GM12875 (cell line): ENCODE measurements around the gene CBS.
"Not testable (repeated sequence)": the region's sequence is repeated elsewhere in the genome, so short reads cannot be mapped to it uniquely, and the experiment has no call there.

Experiments
- H3K4me3 ChIP-seq: one replicate; pipeline ENCODE4 v1.5.1; 2011; ENCODE audit warnings: low read depth, low read length, control low read depth

The CBS gene

DNA sequence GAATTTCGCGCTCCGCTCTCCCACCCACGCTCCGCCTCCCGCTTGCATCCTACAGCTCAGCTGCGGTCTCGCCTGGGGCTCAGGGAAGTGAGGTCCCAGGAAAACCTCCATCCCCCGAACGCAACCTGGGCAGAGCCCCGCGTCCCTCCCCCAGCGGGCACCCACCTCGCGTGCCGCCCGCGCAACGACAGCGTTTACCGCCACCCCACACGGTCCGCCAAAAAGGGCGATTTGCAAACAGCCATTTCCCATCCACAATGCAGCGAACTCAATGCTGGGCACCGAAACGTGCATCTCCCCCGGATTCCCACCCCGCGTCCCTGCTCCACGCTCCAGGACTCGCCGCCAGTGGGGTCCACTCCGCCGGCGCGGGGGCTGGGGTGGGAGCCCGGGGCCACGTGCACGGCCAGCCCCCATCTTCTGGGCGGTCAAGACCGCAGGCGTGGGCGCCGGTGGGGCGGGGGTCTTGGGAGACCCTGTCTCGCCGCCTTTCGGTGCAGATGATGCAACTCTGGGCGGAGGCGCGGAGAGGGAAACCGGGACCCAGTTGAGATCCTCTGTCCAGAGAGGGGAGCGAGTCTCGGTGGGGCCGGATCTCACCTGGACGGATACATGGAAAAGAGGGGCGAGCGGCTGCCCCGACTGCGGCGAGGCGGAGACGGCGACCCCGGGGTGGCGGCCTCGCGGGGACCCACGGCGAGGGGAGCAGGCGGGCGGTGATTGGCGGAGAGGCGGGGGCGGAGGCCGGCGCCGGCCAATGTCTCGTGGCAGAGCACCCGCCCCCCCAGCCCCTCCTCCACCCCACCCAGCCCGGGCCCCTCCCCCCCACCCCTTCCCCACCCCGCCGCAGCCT lies at the start of gene CBS:
Gene CBS, minus strand, starts transcription at position 666 of the 853 bp plus-strand sequence. CDS start 3,642 bp downstream, outside the sequence.
- H3K4me3 ChIP-seq: not testable (repeated sequence)

DNA sequence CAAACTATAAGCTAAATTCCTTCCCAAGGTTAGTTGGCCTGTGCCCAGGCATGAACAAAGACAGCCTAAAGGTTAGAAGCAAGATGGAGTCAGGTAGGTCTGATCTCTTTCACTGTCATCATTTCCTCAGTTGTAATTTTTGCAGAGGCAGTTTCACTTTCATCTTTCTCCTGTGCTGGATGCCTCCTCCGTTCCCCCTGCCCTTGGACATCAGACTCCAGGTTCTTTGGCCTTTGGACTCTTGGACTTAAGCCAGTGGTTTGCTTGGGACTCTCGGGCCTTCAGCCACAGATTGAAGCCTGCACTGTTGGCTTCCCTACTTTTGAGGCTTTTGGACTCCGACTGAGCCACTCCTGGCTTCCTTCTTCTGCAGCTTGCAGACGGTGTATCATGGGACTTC lies 40.3 kb upstream of the CBS start:
- H3K4me3 ChIP-seq: not testable (repeated sequence)

DNA sequence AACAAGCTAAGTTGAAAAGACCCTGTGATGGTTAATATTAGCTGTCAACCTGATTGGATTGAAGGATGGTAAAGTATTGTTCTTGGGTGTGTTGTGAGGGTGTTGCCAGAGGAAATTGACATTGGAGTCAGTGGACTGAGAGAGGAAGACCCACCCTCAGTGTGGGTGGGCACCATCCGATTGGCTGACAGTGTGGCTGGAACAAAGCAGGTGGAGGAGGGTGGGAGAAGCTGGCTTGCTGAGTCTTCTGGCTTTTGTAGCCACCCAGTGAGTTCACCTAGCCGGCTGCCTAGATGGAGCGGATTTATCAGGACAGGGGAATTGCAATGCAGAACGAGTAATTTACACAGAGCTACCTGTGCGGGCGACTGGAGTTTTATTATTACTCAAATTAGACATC lies 38.8 kb upstream of the CBS start:
- H3K4me3 ChIP-seq: not testable (repeated sequence)

DNA sequence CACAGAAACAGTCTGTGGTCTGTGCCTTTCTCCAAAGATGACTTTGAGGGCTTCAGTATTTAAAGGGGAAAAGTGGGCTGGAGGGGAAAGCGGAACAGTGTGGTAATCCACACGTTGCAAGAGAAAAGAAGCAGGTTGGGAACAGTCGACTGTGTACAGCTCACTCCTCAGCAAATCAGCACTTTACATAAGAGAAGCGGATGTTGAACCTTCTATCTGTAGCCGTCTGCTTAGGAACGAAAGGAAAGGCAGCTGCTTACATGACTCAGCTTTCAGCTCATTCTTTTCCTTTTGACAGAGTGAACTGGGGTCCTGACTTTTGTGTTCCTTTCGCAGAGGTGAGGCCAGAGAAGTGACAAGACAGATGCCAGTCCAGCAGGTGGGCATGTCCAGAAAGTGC lies 33.4 kb upstream of the CBS start:
- H3K4me3 ChIP-seq: not testable (repeated sequence)

DNA sequence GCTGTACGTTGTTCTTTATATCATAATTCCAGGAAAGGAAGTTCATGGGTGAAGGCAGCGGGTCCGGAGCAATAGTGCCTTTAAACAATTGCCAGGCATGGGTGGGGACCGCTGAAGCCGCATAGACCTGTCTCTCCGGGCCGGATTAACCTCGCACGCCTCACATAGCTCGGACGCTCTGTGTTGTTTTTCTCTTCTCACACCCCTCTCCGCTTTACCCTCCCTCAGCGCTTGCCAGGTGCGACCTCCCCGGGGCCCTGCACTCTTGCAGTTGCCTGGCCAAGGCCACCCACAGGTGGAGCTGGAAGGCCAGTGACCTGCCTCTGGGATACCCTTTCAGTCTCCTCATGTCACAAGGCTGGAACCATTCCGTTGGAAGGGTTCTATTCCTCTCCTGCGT lies 32.5 kb upstream of the CBS start:
- H3K4me3 ChIP-seq: not testable (repeated sequence)

DNA sequence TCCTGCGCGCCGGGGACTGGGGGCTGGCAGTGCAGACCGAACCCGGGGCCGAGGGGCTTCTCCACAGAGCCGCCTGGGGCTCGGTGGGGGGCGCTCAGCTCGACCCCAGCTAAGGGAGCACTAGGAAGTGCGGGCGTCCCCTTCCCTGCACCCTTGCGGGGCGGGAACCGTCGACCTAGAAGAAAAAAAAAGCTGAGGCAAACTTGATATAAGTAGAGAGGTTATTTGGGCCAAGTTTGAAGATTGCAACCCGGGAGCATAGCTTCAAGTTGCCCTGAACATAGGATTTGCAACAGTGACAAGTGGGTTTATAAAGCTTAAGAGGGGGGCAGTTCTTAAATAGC lies 32.1 kb upstream of the CBS start:
- not testable (repeated sequence) for H3K4me3 ChIP-seq

DNA sequence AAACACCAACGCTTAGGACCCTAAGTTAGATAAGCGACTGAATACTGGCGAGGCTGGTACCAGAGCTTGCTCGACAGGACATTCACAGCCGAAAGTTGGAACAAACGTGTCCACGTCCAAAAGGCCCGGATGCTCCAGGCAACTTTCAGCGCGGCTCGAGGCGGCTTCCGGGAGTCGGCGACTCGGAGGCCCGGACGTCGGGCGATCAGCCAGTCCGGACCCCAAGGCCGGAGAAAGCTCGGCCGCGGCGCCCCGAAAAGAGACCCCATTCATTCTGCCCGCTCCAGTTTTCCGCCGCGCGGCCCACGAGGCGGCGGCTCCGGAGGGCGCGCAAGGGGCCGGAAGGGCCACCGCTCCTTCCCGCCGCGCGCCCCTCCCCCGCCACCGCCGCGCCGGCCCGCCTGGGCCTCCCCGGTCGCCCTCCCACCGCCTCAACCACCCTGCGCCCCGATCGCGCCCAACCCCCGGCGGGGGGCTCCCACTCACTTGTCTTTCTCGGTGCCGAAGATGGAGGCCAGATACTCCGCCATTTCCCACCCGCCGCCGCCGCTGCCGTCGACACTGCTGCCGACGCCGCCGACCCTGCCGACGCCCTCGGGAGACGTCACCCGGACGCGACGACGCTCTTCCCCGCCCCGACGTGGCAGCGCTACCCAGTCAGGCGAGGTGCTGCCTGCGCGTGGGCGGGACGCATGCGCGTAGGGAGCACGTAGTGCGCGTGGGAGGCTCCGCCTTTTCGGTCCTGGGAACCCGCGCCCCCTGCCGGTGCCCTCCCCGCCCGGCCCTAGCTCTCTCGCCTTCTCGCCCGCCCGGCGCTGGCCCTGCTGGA lies 31.5 kb upstream of the CBS start, which contains the start of gene U2AF1:
Gene U2AF1, minus strand, starts transcription at position 606 of the 829 bp plus-strand sequence. Its CDS starts 76 bp downstream, at position 530.
- peak within 1 kb of the TSS; percentile 57 for H3K4me3 ChIP-seq

DNA sequence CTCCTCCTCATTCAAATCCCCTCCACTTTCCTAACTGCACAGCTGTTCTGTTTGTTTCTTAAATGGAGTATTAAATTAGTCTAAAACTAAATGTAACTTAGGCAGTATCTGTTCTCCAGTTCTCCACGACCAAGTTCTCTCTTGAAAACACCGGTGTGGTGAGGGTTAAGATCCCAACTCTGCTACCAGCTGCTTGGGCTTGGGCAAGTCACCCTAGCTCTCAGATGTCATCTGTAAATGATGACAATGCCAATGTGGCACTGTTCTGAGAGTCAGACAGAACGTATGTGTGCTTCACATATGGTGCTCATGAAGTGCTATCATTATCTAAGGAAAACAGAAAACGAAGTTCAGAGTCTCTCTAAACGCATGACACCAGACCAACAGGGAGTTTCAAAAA lies 29.0 kb upstream of the CBS start:
- H3K4me3 ChIP-seq: not testable (repeated sequence)

DNA sequence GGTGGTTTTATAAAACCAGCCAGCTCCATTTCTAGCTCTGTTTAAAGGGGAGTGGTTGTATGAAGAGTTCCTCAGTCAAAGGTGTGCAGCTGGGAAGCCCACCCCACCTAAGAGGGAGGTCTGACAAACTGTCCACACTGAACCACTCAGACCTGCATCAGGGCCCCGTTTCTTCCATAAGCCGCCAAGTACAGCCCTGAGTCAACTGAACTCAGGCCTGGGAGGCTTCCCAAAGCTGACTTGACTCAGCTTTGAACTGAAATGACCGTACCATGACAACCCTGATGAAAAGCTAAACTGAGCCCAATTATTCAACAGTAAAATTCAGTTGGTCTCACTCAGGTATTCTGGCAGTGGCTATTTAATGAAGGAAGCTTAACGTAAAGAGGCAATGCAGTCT lies 26.6 kb upstream of the CBS start:
- H3K4me3 ChIP-seq: not testable (repeated sequence)

DNA sequence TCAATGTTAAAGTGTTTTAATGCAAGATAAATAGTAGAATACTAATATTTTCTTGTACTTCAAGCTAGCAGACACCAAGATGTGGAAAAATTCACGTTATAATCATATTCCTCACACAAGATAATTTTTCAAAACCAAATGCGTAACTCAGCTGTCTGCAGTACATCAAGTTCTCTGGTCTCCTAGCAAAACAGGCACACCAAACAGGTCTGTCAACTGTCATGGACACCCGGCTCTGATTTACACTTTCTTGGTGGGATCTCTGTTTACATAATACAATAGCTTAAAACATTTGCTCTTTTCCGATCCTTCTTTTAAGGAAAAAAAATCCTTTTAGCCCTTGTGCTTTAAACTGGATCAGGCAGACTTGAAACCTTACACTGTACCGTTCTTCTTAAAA lies 26.0 kb upstream of the CBS start:
- not testable (repeated sequence) for H3K4me3 ChIP-seq

DNA sequence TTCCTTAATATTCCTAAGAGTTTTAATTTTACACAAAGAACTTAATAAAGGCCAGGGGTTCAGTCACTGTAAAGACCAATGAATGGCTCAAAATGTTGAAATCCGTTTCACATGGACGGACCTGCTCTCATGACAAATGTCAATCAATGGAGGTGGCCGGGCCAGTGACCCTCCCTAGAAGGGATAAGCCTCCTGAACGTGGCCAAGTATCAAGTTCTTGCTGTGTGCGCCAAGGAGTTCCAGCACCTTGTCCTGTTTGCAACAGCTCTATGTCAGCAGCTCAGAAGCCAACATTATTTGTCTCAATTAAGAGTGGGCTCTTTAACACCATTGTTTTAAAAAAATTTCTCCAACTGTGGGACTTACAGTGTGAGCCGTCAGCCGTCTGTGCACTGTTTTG lies 25.4 kb upstream of the CBS start:
- H3K4me3 ChIP-seq: not testable (repeated sequence)

DNA sequence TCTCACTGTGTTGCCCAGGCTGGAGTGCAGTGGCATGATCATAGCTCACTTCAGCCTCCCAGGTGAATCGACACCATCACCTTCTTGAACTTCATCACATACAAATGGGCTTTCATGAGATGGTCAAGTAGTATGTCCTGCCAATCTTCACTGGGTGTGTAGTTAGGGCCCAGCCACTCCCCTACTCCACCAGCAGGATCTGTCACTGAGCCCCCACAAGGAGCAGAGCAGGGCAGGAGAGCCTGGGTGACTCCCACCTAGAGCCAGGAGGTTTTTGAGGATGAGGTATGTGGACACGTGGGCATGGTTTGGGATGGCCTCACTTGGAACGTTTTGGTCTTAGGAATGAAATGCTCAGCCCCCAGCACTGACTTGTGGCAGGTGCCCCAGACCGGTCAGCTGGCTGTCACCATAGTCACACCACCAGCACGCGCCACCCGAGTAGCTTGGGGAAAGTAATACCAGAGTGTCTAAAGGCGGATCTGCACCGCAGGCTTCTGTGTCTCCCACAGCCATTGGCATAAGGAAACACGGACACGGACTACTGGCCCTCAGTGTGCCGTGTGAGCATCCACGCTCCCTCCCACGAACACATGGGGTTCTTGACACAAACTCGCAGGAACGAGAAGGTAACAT lies 16.5 kb upstream of the CBS start:
- H3K4me3 ChIP-seq: not testable (repeated sequence)

DNA sequence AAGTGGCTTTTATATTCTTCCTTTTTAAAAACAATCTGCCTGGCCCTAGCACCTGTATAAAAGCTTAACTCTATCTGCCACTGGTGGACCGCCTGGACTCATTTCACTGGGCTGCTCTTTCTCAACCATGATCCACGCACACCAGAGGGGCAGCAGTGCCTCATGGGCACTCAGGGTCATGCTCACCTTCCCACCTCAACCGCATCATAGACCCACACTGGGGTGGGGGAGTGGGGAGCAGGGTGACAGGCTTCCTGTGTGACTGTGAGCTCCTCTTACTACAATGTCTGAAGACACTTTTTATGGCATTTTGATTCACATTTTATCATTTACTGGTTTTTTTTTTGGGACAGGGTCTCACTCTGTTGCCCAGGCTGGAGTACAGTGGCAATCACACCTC lies 15.3 kb upstream of the CBS start:
- not testable (repeated sequence) for H3K4me3 ChIP-seq

DNA sequence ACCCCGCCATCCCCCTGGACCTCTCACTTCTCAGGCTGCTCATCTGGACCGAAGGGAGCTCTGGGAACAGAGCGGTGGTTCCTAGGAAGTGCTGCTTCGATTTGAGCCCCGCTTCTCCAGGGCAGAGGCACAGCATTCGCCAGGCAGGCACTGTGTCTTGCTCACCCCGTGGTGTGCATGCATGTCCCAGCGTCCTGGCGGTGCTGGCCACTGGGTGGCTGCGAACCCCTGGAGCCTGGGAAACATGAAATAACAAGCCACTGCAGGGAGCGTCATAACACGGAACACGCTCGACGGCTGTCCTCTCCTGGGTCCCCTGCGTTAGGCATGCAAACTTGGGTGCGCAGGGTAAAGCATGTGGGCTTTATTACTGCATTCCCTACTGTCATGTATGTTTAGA lies 13.8 kb upstream of the CBS start:
- not testable (repeated sequence) for H3K4me3 ChIP-seq

DNA sequence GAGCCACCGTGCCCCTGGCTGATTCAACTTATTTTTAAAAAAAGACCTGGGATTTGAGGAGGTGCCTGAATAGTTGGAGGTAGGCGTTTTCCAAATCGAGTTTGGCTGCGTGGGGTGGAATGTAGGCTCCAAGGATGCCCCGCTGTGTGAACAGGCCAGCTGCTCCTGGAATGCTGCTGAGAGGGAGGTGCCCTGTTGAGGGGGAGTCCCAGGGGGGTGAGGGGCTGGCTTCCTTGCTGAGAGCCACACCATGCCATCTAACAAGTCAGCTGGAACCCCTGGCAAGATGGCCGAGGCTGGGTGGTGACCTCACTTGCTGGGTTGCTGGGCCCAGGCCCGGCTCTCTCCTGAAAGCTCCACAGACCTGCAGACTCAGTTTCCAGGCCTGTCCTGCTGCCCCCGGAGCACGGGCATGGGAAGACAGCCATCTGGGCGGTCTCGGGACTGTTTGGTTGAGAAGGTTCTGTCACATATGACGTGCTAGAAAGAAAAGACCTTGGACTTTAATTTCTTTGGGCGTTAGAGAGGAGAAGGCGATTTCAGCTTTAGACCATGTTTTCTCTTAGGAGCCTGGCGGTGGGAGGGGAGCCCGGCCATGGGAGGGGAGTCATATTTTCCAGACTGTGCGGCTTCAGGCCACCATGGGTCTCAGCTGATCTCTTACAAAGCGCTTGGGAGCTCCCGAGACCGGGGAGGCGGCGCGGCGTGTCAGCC lies 7.1 kb upstream of the CBS start:
- not testable (repeated sequence) for H3K4me3 ChIP-seq

DNA sequence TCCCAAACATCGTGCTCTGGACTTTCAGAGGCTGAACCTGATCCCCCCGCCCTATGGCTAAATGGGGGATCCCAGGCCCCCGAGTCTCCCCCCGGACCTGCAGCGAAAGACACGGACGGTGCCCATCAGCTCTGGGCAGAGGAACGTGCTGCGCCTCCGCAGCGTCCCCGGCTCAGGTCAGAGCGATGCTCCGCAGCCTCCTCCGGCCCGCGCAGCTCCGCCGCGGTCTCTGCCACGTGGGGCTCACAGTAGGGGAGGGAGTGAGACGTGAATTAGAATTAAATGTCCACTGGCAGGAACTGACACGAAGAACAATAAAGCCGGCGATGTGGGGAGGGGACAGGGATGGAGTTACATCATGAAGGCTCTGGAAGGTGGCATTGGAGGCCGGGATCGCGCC lies 1.0 kb upstream of the CBS start:
- H3K4me3 ChIP-seq: not testable (repeated sequence)

DNA sequence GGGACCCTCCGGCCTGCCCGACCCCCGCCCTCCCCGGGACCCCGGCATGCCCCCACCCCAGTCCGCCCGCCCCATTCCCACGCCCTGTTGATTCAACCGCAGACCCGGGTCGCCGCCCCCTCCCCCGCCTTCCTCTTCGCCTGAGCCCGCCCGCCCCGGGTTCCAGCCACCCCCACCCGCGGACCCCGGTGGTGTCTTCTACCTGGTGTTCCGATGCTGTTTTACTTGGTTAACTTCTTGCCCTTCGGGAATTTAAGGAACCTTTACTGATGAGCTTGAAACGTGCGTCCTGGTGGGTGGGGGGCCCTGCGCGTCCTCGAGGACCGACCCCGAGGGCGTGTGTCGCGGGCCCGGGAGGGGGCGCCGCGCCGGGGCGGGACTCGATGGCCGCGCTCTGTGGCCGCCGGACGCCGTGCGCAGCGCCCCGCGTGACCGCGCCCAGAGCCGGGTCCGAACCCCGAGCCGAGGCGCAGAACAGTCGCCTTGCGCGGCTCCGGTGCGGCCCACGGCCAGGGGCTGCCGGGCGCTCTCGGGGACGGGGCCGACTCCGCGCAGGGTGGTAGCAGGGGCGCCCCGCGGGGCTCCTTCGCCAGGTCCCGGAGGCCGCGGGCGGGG lies 495 bp upstream of the CBS start:
- H3K4me3 ChIP-seq: not testable (repeated sequence)

DNA sequence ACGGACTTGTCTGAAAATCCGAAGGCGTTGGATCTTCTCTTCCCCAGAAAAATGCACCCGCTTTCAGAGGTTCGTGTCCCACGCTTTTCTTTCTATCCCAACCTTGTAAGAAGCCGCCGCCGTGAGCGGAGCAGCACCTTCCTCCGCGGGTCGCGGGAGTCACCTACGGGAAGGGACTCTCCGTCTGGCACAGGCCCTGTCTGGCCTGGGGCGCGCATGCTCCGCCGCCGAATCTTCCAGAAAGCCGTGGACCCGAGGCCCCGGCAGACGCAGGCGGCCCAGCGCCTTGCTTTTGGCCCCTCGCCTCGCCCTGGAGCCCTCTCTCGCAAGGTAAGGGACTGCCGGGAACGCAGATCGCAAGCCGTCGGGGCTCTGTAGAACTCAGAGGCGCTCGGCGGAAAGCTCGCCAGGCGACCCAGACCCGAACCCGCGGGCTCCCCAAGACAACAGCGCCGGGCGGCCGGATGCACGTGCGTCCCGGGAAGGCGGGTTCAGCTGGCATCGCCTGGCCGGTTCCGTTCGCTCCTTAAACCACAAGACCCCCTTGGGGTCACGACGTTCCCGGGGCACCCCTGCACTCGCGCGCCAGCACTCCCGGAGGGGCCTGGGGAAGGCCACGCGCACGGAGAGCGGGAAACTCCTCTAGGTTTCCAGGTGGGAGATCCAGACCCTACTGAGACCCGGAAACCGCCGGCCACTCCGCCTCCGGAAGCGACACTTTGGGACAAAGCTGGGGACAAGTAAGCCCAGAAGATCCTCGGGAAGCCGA lies 1.1 kb downstream of the CBS start:
- not testable (repeated sequence) for H3K4me3 ChIP-seq

DNA sequence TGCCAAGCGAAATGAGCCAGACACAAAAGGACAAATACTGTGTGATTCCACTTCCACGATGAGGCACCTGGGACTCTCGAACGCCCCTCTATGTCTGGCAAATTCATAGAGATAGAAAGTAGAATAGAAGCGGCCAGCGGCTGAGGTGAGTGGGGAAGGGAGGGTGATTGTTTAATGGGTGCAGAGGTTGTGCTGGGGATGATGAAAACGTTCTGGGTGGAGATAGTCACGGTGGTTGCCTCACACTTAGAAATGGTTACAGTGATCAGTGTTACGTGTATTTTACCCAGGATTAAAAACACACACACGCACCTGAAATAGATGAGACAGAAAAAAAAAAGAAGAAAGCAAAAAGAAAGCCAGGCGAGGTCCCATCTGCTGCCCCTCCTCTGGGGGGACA lies 2.9 kb downstream of the CBS start:
- H3K4me3 ChIP-seq: not testable (repeated sequence)

DNA sequence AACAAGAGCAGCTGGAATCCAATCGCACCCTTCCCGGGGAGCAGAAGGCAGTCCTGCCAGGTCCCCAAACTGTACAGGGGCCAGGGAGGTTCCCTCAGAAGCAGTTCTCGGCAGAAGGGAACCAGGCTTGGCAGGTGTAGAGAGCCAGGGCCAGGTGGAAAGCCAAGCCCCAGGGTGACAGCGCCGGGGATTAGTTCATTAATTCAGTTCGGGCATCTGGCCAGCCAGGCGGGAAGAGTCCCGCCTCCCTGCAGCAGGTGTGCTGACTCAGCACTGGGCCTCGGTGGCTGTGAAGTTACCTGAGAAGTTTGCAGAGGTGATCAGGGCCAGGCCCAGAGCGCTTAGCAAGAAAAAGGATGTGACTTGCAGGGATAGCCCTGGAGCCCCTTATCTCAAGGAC lies 6.0 kb downstream of the CBS start:
- not testable (repeated sequence) for H3K4me3 ChIP-seq
